GM18907 (cell line): ENCODE data around the gene JUNB.

Experiments
- ATAC-seq: cut with Tn5 transposase; IDR thresholded peaks from one replicate; pipeline ENCODE4 v1.9.1; 2021; ENCODE audit warnings: mild to moderate bottlenecking, moderate library complexity; ENCODE audit not compliant: unreplicated experiment

The JUNB gene

DNA sequence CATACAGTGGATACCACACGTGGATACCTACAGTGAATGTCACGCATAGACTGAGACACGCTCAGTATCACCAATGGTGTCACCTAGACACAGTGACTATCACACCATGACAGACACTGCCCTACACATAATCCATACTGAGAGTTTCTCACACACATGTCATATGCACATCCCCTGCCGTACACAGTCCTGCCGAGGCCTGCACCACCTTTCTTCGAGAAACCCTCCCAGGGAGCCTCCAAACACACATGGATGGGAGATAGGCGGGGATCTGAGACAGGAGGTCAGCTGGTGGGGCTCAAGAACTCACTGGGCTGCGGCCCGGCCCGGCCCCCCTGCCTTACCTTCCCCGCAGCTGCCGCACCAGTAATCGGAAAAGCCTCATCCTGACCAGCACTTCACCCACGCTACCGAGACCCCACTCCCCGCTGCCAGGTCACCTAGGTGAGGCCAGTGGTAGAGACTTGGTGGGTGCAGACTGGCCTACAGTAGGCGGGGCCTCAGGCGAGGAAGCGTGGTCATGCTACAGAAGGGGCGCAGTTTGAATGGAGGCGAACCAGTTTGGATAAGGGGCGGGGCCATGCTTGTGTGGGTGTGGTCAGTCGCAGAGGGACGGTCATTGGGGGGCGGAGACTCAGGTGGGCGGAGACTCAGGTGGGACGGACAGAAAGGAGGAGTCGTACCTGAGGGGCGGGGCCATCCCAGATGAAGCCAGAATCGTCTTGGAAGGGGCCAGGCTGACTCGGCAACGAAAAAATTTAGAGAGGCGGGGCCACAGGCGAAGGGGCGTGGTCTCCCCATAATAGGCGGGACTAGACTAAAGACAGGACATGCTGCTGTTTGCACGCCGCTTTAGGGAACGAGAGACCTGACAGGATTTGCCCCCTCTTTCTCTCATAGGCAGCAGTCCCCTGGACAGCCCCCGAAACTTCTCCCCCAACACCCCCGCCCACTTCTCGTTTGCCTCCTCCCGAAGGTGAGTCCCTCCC lies 49.1 kb downstream of the JUNB start:
- no peak for ATAC-seq

DNA sequence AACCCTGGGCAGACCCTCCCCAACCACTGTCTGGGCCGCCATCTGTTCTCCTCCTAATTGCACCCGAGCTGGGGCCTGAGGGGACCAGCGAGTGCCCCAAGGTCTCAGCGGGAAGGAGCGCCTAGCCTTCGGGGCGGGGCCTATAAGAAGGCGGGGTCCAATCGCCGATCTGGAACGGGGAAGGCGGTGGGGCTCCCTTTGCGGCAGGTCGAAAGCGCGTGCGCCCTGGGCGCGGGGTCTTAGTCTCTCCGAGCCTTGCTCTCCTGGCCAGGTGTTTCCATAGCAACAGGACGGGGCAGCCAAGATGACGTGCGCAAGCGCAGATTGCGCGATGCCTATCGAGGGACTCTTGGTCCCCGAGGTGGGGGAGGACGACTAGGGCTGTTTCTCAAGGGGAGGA lies 49.8 kb downstream of the JUNB start:
- no peak for ATAC-seq

- no peak for ATAC-seq
These were observed 51.2 kb downstream of the JUNB start for GRCh38 chr19:12842511-12842910.
